GM19324 (cell line): Measurements from ENCODE around the gene PBX1.

Experiments used
- ATAC-seq: cut with Tn5 transposase; IDR thresholded peaks from one replicate; pipeline ENCODE4 v1.9.1; 2021; ENCODE audit warnings: mild to moderate bottlenecking, moderate library complexity; ENCODE audit not compliant: unreplicated experiment, low FRiP score

Gene PBX1

DNA sequence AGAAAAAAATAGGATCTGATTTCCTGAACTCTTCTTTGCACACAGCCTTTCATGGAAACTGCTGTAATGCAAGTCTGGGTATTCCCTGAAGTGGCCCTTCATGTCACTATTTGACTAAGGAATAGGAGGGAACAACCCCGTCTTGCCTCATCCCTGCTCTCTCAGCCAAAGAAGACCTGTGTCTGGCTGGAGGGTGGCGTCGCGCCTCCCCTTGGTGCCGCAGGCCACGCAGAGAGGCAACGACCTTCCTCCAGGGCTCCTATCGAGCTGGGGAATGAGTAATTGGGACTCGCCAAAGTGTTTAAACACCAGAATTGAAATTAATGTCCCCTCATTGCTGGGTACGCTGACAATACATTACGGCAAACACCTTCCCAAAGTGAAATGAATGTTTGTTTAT, 129.8 kb downstream of the PBX1 start:
- no peak for ATAC-seq

- ATAC-seq, result no peak
Measured at GRCh38 chr1:164689672-164690511, 130.9 kb downstream of the PBX1 start.

DNA sequence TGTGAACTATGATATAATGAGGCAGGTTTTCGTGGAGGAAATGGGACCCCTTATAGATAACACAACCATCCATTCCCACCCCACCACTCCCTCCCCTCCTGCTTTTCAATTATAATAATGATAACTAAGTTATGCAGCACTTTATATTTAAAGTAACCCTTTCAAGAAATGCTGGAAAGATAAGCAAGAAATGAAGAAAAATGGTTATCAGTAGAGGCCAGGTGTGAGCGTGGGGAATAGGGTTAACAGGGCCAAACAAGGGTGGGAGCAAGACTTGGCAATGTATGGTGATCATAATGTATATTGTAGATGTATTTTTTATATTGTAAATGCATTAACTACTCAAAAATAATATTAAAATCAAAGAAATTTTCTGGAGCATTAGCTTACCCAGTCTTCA, 133.4 kb downstream of the PBX1 start:
- ATAC-seq, result no peak

GRCh38 chr1:164693564-164694359, 134.8 kb downstream of the PBX1 start:
- no peak for ATAC-seq

DNA sequence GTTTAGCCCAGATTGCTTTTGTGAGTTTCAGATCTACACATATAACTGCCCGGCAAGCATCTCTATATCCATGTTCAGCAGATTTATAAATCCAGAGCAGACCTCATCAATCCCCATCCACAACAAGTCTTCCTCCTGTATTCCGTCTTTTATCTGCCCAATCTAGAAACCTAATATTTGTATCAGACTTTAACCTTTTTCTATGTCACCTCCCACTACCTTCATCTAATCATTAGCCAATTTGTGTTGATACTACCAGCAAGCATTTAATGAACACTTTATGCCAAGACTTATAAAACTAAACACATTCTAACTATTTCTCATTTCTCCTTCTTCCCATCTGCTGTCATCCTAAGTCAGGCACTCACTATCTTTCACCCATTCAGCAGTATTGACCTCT, 135.5 kb downstream of the PBX1 start:
- no peak for ATAC-seq

DNA sequence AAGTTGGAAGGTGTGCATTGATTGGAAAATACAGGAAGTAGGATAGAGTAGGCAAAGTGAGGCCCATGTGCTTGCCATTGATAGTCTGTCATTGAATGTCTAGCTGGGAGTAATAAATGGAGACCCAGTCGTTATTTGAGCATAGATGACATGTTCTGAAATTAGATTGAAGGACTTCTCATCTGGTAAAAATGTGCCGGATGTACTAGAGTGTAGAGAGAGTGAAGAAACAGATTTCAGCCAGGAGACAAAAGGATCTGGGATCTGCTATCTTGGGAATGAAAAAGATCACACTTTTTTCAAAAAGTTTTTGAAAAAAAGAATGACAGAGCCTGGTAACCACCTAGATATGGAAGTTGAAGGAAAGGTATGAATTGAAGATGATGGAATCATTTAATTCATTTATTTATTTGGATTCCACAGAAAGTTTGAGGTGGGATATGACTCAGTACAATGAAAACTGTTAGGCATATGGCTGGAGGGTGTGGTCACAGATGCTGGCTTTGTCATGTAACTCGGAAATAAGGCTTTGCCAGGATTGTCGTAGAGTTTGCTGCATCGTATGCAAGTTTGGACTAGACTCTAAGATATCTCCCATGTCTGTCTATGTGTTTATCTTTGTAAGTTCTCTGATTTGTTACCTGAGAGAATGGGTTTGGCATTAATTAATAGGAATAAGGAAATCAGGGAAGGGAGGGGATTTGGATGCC, 137.1 kb downstream of the PBX1 start:
- ATAC-seq, result no peak

GRCh38 chr1:164699815-164700491, 141.0 kb downstream of the PBX1 start:
- ATAC-seq, result no peak

DNA sequence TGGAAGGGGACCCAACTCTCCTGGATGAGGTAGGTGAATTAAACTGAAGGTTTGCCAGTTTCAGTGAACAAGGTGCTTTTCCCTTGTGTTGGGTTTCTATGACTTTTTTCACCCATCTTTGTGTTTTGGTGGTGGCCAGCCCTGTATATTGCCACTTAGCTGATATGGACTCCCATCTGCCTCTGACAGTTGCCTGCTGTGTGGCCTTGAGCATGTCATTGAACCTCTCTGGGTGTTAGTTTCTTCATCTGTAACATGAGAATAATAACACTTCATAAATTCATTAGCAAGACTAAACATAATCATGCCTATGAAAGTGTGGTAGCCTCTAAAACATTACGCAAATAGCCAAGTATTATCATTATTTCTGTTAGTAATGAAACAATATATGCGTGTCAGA, 141.7 kb downstream of the PBX1 start:
- ATAC-seq, result no peak

DNA sequence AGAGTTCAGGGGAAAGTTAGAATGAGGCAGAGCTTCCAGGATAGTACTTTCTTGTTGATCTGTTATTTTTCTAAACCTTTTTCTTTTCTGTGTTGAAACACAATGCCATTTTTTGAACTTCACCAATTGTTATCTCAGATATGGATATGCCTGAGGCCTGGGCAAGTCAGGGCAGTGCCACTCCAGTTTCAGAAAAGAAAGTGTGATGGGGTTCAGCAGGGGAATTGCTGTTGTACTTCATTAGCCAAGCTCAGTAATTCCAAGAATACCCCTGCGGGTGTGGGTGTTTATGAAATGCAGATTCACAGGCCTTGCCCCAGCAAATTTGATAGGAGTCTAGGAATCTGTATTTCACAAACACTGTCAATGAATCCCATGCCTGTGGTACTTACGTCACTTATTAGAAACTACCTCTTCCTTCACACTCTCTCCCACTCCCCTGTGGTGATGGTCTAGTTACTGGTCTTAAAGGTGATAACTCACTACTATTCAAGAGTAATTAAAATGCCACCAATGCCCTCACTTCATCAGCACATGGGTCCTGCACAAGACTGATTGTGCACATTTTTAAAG, 142.3 kb downstream of the PBX1 start:
- ATAC-seq, result no peak

GRCh38 chr1:164702216-164702615, 143.2 kb downstream of the PBX1 start:
- ATAC-seq, result no peak

- ATAC-seq, result no peak
Measured at GRCh38 chr1:164702664-164703063, 143.7 kb downstream of the PBX1 start.

GRCh38 chr1:164703463-164703862, 144.5 kb downstream of the PBX1 start:
- no peak for ATAC-seq

GRCh38 chr1:164703960-164704411, 145.0 kb downstream of the PBX1 start:
- no peak for ATAC-seq

DNA sequence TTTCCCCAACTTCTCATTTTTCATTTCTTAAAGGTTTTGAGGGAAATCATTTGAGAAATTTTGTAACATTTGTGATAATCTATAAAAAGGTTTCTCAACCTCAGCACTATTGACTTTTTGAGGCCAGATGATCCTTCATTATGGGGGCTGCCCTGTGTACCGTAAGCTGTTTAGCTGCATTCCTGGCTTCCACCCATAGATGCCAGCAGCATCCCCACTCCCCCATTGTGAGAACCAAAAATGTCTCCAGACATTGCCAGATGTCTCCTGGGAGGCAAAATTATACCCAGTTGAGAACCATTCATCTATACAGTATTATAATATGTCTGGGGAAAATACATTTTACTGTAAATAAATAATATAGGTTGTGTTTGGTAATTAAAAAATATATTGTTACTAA, 146.0 kb downstream of the PBX1 start:
- ATAC-seq, result no peak

DNA sequence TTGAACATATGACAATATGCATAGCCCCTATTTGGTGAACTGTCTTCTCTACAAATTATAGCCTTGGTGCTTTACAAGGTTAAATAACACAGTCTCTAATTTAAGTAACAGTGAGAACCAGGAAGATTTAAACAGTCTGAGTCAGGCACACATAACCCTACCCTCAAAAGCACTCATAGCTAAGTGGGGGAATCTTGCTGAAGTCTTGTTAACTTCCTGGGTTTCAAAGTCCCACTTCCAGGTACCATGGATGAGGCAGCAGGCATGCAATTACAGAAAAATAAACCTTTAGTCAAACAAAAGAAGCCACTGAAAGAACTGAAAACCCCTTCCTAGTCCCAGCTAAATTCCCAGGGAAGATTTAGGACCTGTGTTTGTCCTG, 147.6 kb downstream of the PBX1 start:
- no peak for ATAC-seq

- ATAC-seq, result no peak
Measured at GRCh38 chr1:164707868-164708331, 148.9 kb downstream of the PBX1 start.

DNA sequence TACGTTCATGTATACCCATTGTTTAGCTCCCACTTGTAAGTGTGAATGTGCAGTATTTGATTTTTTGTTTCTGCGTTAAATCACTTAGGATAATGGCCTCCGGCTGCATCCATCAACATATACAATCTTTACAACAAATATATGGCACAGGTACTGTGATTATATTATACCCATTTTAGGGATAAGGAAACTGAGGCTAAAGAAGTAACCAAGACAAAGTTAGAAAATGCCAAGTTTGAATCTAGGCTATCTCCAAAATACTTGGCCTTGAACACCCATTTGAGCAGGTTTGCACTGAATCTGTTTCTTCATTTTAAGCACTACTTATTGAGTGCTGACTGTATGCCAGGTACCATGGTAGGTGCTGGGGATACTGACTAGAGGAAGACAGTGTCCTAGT, 149.6 kb downstream of the PBX1 start:
- no peak for ATAC-seq

DNA sequence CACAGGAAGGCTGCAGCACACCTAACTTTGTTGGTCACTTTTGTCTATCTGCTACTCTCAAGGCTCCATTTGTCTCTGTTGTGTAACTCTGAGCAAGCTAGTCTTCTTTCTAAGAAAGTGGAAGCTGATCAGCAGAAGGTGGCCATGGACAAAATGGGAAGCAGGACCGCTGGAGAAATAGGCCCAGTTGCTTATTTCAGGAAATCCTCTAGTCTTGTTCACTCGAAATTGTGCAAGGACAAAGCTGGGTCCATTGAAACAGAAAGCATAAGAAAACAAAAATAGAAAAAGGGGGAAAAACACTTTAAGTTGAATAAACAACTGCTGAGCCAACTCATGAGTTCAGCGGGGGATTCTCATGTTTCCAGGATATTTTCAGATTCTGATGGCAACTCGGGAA, 150.1 kb downstream of the PBX1 start:
- ATAC-seq, result no peak

DNA sequence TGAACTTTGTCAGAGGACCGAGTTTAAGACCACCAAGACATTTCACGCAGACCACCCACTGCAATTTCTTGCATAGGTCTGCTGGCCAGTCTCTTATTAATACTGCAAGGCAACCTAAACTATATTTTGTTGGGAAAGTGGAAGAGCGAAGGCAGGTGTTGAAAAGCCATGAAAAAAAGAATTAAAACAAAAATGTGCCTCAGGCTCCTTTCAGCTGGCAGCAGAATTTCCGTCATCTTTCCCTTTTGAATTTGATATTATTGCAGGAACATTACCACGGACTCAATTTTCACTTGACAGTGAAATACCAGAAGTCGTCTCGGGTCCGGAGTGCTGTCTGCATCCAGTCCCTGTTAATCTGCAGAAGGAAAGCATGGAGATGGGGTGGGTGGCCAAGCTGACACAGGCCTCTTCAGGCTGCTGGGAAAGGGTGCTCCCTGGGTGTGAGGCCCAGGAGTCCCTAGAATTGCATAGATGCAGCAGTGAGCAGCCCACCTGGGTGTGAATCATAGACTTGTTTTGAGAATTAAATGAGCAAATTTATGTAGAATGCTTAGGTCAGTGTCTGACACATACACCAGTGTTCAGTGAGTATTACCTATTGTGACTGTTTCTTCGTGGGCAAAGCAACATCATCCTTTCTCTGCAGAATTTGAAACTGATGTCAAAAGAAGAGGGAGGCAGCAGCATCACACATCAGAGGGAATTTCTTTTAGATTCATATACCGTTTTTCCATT, 150.7 kb downstream of the PBX1 start:
- ATAC-seq, result no peak
